Fibroblast of skin of left biceps (primary cell): ENCODE results near the gene AFP.

Experiments used
- DNase-seq, 2 experiments: peaks; one replicate each; pipeline ENCODE4 v3.0.0-alpha.2; 2013; ENCODE audit warnings: low read depth in 2 of 2

Gene AFP

GRCh38 chr4:73460913-73461522, 25.0 kb downstream of the AFP start:
- no peak for DNase-seq

GRCh38 chr4:73468170-73468569, 32.1 kb downstream of the AFP start:
- DNase-seq: no peak

- no peak for DNase-seq
These were observed 34.7 kb downstream of the AFP start for GRCh38 chr4:73470728-73471127.

- no peak for DNase-seq
These were observed 41.2 kb downstream of the AFP start for GRCh38 chr4:73477176-73477575.

- no peak for DNase-seq
These were observed 43.3 kb downstream of the AFP start for GRCh38 chr4:73479323-73479722.

GRCh38 chr4:73481358-73481757, 45.3 kb downstream of the AFP start, which contains the start of gene AFM:
AFM (plus strand) TSS chr4:73481745; CDS start chr4:73481776, 31 bp downstream.
- no peak for DNase-seq

DNA sequence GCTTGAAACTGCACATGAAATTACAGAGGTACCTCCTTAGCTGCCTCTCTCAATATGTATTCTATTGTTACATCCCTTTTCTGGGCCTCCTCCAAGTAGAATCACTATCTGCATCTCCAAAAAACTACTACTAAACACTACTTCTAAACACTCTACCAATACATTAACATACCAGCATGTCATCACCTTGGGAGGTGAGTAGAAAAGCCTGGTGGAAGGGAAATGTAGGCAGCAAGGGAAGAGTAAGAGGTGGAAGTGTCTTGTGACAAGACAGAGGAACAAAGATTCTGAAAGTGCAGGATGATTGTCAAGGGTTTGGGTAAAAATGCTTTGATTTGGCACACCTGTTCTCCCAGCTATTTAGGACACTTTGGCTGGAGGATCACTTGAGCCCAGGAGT, 49.1 kb downstream of the AFP start:
- DNase-seq: no peak

GRCh38 chr4:73485596-73485995, 49.6 kb downstream of the AFP start:
- no peak for DNase-seq

- DNase-seq: no peak
These were observed 50.5 kb downstream of the AFP start for GRCh38 chr4:73486497-73486896.

GRCh38 chr4:73487233-73487632, 51.2 kb downstream of the AFP start:
- DNase-seq: no peak

- no peak for DNase-seq
These were observed 64.2 kb downstream of the AFP start for GRCh38 chr4:73499996-73500765.

GRCh38 chr4:73501664-73502265, 65.7 kb downstream of the AFP start:
- no peak for DNase-seq

- DNase-seq: no peak
These were observed 69.5 kb downstream of the AFP start for GRCh38 chr4:73505567-73505966.
